SKM-1 (cell line): ENCODE results near the gene CTPS2.
"Not testable (repeated sequence)": the region's sequence is repeated elsewhere in the genome, so short reads cannot be mapped to it uniquely, and the experiment has no call there.

Experiments used
- DNase-seq: peaks from one replicate; lab custom pipeline; 2025; ENCODE audit not compliant: unreplicated experiment; lab: John Stamatoyannopoulos, UW

Gene CTPS2

GRCh38 chrX:16712548-16713155, at the start of gene CTPS2:
Gene CTPS2 (minus strand): TSS chrX:16712669. CDS start chrX:16702902, 9,767 bp downstream.
- DNase-seq = peak; percentile 18

GRCh38 chrX:16761500-16761899, 49.0 kb upstream of the CTPS2 start:
- DNase-seq = not testable (repeated sequence)

DNA sequence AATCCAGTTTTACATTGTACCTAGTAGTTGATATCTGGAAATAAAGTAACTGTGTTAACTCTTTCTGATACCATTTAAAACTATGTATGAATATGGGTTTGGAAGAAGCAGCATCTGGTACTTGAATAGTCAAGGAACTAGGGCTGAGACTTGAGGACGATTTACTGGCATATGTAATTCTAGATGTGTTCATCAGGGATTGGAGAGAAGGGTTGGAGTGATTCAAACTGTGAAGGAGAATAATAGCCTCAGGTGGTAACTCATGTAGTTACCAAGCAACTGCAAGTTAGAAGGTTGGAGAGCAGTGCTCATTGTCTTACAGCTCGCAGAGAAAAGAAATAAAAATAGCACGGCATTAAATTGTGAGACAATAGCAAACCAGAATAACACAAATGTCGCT, 44.3 kb upstream of the CTPS2 start:
- no peak for DNase-seq

GRCh38 chrX:16754019-16754418, 41.5 kb upstream of the CTPS2 start:
- DNase-seq = no peak

DNA sequence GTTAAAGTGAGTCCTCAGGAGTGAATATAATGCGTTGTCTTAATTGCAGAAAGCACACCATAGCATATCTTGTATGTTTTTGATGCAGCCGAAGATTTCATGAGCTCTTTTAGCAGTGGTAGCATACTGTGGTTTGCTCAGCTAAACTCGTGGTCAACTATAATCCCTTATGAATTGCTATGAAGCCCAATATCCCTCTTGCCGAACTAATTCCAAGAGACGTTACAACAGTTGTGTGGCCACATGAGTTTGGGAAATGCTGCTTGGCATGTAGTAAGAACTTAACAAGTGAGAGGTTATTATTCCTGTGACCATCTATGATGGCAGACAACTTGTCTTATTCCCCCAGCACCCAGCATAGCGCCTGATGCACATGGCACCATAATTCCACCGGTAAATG, 37.7 kb upstream of the CTPS2 start:
- DNase-seq = no peak

DNA sequence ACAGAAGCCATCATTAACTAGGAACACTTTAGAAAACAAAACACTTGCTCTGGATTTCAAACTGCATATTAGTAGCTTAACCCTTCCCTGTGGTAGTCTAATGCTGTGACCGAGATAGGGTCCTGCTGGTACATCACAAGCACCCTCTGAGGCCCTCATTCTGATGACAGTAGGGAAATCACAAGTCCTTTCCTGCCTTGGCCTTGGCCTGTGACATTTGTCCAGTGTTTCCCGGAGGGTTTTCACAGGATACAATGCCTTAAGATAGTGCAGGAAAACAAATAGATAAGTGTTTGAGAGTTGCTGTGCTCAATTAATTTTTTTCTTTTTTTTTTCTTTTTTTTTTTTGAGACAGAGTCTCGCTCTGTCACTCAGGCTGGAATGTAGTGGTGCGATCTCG, 36.0 kb upstream of the CTPS2 start:
- DNase-seq = no peak

DNA sequence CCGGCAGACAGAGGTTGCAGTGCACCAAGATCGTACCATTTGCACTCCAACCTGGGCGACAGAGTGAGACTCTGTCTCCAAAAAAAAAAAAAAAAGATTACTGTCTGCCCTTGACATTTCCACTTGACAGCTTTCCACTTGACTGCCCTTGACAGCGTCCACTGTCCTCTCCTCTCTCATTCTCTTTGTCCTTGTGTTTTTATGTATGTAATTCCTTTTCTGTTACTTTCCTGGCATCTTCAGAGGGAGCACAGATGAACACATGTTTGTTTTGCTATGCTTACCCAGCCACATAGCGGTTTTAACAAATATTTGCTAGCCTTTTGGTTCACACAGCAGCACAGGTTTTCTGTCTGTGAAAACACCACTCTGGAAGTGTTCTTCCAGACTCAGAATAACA, 33.2 kb upstream of the CTPS2 start:
- DNase-seq = no peak

- DNase-seq = no peak
These were observed 32.6 kb upstream of the CTPS2 start for GRCh38 chrX:16745102-16745501.

DNA sequence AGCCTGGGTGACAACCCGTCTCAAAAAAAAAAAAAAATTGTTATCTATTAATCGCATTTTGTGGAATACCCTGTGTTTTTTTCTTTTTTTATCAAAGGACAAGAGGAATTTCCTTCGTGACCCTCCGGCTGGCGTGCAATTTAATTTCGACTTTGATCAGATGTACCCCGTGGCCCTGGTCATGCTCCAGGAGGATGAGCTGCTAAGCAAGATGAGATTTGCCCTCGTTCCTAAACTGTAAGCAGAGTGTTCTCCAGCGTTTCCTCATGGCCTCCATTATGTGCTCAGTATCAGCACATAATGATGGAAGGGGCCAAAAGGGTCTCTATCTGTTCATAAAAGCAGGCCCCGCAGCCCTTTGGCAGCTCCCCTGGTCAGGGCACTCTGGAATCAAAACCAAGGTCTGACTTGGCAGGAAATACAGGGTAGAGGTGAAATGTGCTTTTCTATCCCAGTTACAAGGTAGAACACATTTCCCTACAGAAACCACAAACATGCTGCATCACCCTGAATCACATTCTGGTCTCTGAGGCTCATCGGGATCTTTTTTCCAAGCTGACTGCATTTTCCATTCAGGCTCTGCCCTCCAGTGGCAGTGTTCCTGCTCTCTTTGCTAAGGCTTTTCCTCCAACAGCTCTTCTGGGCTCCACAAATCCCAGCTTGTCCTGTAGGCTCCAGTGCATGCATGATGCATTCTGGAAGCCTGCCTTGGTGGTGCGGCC, 31.3 kb upstream of the CTPS2 start:
- DNase-seq = no peak

GRCh38 chrX:16739574-16739973, 27.1 kb upstream of the CTPS2 start:
- peak; percentile 0 for DNase-seq

DNA sequence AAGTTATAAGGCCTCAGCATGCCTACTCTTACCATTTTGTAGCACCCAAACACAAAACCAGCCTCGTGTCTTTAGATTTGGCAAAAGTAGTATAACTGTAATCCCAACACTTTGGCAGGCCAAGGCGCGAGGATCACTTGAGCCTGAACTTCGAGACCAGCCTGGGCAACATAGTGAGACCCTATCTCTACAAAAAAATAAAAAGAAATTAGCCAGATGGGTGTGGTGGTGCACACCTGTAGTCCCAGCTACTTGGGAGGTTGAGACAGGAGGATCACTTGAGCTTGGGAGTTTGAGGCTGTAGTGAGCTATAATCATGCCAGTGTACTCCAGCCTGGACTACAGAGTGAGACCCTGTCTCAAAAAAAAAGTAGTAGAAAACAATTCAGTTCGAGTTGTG, 24.6 kb upstream of the CTPS2 start:
- DNase-seq = no peak

DNA sequence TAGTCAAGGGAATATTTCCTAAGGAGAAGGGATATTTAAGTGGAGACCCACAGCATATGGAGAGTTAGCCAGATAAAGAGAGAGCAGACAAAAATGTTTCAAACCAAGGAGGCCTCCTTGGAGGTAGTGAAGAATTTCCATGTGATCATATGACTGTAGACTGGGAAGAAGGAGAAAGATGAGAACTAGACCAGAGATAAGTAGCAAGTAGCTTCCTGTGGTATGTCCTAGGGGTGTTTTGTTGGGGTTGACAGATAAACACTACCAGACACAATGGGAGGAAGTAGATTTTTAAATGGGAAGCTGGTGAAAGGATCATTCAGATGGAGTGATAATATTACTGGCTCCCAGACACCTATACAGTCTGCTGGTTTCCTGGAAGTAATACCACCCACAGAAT, 20.5 kb upstream of the CTPS2 start:
- no peak for DNase-seq

GRCh38 chrX:16730450-16730849, 18.0 kb upstream of the CTPS2 start:
- DNase-seq = no peak

DNA sequence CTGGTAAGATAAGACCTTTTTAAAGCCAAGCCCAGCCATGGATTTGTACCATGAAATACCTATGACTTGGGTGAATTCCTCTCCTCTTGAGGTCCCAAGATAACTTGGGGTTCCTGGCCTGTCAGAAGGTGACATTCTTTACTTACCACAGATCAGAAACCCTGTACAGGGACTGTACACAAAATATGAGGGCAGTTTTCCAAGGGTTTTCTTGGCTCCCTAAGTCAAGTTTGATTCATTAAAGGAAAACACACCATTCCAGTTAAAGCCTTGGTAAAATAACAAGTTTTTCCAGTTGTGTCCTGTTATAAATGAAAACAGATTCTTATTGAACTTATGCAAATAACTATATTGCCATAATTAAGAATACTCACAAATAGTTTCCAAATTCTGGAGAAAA, 15.2 kb upstream of the CTPS2 start:
- no peak for DNase-seq

DNA sequence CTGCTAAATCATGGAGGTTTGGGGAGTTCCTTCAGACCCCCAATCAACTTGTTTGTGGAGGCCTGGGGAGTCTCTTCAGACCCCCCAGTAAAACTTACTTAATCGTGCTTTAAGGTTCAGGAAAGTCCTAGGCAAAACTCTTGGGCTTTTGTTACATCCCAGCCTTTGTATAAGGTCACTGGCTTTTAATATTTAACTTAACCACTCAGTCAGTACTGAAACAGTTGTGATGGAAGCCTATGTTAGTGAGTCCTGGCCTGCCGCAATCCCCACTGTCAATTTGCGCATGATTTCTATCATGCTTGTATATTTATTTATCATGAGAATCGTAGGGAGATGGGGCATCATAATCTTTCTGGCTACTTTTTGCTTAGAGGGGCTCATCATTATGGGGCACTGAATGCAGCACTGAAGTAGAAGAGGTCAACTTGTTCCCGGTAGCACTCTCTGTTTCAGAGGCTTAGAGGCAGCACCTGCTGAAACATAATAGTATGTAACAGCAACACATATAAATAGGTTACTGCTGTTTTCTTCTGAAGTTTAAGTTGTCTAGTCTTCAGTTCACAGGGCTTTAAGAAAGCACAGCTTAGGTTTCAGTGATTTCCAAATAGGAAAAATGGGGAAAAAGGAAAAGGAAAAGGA, 14.0 kb upstream of the CTPS2 start:
- not testable (repeated sequence) for DNase-seq

GRCh38 chrX:16725072-16725471, 12.6 kb upstream of the CTPS2 start:
- no peak for DNase-seq

- DNase-seq = no peak
These were observed 10.0 kb upstream of the CTPS2 start for GRCh38 chrX:16722481-16722880.

GRCh38 chrX:16719334-16720084, 7.0 kb upstream of the CTPS2 start, which contains the start of gene SYAP1:
Gene SYAP1 (plus strand): TSS chrX:16719612. CDS start chrX:16719725, 113 bp downstream.
- DNase-seq = peak; percentile 67

- no peak for DNase-seq
These were observed 6.4 kb upstream of the CTPS2 start for GRCh38 chrX:16718824-16719333.

GRCh38 chrX:16716451-16716850, 4.0 kb upstream of the CTPS2 start:
- not testable (repeated sequence) for DNase-seq

- not testable (repeated sequence) for DNase-seq
These were observed 3.2 kb upstream of the CTPS2 start for GRCh38 chrX:16715638-16716037.
